GM18870 (cell line): ENCODE data around the gene SPATA25.
"Not testable (repeated sequence)": the region's sequence is repeated elsewhere in the genome, so short reads cannot be mapped to it uniquely, and the experiment has no call there.

Source experiments
- ATAC-seq: cut with Tn5 transposase; IDR thresholded peaks from one replicate; pipeline ENCODE4 v1.9.1; 2021; ENCODE audit warnings: moderate library complexity; ENCODE audit not compliant: unreplicated experiment

SPATA25 gene, protein sequence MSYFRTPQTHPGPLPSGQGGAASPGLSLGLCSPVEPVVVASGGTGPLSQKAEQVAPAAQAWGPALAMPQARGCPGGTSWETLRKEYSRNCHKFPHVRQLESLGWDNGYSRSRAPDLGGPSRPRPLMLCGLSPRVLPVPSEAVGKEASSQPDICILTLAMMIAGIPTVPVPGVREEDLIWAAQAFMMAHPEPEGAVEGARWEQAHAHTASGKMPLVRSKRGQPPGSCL

DNA sequence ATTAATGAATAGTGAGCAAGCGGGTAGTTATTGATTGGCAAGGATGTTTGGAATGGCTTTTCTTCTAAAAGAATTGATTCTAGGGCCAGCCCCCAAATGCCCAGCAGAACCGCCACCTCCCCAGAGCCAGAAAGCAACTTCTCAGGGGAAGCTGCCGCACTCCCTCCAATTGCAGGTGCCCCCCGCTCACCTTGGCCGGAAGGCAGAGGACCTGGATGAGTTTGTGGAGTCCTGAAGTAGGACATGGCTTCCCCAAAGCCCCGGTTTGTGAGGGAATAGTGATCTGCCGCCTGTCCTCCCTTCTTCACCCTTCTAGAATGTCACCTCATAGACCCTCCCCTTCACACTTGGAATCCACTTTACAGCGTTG lies at the start of gene SPATA25:
TSS of gene SPATA25 (minus strand) at position 277 of the 370 bp plus-strand sequence. CDS start at position 245, 32 bp downstream.
- ATAC-seq: no peak

DNA sequence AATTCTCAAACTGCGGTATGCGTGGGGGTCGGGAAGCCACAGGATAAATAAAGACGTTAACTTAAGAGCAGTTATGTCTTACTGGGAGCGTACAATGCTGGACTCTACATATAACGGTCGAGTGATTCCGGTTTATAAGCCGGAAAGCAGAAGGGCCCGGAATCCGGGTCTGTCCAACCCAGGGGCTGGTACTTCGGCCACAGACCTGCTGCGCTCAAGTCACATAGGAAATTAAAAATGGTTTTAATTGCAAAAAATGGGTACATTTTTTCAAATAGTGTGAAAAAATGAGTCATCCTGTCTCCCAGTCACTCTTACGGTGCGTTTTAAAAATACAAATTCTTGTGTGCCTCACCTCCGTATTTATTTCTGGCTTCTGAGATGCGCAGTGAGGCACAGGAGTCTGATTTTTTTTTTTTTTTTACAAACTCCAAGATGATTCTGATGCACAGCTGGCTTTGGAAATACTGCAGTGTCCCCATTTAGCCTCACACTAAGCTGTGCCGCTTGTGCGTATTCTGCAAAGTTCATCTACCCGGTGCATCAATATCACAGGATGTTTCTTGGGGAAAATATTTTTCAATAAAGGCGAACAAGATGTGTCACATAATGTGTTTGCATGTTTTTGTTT lies 48.1 kb upstream of the SPATA25 start:
- ATAC-seq: no peak

DNA sequence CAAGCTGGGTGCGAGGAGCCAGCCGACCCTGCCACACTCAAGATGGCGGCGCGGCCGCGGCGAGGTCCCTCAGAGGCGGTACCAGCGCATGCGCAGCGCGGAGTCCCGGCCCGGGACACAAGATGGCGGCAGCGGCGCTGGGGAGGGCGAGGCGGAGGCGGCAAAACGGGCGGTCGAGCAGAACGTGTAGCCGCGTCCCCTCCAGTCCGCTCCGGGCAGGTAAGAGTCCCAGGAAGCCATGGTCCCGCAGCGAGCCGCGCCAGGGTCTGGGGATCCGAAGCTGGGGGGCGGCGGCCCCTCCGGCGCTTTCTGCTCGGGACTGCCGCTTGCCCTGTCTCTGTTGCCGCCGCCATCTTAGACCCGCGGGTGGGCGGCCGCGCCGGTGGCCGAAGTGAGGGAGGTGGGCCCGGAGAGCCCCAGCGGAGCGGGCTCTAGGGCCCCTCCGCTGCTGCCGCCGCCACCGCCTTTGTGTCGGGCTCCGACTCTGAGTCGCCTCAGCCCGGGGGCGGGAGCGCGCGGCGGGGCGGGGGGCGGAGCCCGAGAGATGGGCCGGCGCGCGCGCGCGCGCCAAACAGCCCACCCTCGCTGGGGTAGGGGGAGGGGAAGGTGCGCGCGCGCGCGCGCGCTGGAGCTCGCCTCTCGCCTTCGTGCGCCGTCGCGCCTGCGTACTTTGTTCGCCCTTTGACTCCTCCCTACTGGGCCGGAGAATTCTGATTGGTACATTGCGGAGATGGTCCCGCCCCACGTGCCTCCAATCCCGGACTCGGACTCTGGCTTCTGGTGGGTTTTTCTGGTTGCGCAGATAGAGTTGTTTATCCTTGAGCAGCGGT lies 47.4 kb upstream of the SPATA25 start, which contains the start of gene PCIF1:
TSS of gene PCIF1 (plus strand) at position 98 of the 830 bp plus-strand sequence. CDS start 4,317 bp downstream, outside the sequence.
- ATAC-seq: peak; percentile 74

DNA sequence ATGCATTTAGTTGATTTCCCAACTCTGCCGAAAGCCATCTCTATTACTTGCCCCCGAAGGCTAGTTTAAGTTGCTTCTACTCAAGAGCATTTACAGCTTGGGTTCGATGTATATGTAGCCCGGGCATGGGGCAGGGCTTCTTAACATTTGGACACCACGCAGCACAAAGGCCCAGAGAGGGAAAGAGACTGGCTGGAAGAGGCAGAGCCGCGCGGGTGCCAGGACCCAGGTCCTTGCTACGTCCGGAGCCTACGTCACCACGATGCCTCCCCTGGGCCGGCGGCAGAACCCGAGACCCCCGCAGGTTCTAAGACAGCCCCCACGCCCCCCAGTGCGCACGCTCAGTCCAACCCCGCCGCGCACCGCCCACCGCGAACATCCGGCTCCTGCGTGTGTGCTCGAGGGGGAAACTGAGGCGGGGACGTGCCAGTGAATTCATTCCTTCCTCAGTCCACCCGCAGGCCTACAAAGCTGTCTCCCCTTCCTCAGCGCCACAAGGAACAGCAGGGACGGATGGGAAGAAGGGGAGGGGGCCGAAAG lies 46.7 kb upstream of the SPATA25 start:
- no peak for ATAC-seq

DNA sequence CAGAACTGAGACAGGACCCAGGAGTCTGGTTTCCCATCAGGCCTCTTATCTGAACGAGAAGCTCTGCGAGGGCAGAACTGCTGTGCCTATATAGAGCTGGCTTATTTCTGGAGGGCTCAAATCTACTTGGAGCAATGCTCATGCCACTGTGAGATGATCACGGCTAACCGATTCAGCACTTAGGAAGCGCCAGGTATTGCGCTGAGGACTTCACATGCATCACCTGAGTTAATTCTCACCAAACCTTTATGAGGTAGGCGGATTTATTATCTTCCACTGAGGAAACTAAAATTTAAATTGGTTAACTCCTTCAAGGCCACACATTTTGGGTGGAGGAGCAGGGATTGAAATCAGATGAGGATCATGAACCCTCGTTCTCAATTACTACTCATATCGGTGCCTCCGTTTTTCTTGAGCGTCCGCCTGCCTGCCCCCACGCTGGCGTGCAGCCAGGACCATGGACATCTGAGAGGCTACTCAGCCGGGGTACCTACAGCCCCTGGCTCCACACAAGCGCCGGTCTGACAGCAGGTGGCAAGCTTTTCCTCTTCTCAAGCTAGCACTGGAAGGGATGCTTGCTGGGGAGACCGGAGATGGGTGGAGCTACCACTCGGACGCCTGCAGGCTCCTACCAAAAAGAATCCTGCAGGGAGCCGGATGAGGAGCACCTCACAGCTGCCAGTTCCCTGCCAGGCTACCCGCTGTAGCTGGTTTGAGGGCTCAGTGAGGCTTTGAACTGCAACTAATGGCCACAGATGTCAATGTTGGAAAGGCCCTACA lies 46.0 kb upstream of the SPATA25 start:
- no peak for ATAC-seq

DNA sequence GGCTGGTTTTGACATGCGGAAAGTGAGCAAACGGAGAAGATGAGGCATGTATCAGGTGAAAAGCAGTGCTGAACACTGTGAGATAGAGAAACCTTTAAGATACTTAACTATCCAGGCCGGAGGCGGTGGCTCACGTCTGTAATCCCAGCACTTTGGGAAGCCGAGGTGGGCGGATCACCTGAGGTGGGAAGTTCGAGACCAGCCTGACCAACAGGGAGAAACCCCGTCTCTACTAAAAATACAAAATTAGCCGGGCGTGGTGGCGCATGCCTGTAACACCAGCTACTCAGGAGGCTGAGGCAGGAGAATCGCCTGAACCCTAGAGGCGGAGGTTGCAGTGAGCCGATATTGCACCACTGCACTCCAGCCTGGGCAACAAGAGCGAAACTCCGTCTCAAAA lies 44.3 kb upstream of the SPATA25 start:
- ATAC-seq: not testable (repeated sequence)

DNA sequence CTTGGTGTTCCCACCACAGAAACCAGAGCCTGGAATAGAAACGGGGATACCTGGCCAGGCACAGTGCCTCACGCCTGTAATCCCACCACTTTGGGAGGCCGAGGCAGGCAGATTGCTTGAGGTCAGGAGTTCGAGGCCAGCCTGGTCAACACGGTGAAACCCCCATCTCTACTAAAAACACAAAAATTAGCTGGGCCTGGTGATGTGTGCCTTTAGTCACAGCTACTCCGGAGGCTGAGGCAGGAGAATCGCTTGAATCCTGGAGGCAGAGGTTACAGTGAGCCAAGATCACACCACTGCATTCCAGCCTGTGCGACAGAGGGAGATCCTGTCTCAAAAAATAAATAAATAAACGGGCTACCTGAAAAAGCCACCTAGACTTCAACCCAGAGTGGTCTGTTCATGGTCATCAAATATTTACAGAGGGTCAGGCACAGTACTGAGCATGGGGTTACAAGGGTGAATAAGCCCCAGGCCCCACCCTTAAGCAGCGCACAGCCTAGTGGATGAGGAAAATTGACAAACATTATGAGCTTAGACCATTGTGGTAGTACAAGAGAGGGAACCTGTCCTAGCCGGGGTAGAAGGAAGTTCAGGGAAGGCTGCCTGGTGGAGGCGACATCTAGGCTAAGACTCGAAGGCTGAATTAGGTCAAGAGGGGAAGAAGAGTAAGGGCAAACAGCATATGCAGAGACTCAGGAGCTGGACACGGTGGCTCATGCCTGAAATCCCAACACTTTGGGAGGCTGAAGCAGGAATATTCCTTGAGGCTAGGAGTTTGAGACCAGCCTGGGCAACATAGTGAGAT lies 39.9 kb upstream of the SPATA25 start:
- ATAC-seq: no peak

DNA sequence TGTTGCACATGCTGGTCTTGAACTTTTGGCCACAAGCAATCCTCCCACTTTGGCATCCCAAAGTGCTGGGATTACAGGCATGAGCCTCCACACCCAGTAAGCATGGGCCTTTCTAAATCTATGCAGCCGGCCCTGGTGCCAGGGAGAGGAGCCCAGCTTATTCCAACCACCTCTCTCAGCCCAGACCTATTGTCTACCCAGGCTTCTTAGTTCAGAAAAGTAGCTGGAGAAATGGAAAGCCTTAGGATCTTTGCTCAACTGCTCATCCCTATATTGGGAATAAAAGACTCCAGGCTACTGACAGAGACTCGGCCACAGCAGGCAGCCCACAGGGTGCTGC lies 39.3 kb upstream of the SPATA25 start:
- no peak for ATAC-seq

DNA sequence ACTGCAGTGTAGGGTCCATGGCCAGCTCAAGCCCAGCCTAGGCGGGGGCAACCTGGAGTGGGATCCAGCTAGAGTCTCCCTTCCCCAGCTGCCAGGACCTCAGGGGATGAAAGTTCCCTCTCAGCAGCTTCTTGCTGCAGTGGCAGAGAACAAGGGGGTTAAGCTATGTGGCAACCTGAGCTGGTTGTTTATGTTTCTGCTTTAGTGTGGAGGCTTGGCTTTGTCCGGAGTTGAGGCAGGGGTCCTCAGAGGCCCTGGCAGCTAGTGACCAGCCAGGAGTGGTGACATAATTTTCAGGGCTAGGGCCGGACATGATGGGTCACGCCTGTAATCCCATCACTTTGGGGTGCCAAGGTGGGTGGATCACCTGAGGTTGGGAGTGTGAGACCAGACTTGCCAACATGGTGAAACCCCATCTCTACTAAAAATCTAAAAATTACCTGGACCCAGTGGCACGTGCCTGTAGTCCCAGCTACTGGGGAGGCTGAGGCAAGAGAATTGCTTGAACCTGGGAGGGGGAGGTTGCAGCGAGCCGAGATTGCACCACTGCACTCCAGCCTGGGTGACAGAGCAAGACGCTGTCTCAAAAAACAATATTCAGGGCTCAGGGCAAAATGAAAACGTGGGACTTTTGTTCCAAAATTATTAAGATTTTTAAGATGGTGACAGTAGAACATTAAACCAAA lies 38.5 kb upstream of the SPATA25 start:
- ATAC-seq: no peak

DNA sequence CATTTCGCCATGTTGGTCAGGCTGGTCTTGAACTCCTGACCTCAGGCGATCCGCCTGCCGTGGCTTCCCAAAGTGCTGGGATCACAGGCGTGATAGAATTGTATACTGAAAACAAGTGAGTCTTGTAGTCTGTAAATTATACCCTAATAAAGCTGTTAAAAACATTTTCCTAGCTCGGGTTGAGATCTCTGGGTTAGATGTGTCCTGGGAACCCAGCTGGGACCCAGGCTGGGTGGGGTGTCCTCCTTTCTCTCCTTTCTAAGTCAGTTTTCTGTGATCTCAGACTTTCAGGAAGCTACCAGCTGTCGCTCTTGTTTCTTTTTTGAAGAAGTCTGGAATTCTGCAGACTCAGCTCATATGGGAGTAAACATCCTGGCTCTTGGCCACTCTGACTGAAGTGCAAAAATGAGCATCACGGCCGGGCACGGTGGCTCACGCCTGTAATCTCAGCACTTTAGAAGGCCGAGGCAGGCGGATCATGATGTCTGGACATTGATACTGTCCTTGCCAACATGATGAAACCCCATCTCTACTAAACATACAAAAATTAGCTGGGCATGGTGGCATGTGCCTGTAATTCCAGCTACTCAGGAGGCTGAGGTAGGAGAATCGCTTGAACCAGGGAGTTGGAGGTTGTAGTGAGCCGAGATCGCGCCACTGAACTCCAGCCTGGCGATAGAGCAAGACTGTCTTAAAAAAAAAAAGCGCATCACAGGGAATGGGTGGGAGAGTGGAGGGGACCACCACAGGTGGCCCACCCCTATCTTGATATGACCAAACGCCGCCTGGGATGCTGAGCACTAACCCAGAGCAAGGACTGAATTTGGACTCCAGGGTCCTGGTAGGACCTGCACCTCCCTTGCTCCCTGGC lies 37.2 kb upstream of the SPATA25 start:
- no peak for ATAC-seq

DNA sequence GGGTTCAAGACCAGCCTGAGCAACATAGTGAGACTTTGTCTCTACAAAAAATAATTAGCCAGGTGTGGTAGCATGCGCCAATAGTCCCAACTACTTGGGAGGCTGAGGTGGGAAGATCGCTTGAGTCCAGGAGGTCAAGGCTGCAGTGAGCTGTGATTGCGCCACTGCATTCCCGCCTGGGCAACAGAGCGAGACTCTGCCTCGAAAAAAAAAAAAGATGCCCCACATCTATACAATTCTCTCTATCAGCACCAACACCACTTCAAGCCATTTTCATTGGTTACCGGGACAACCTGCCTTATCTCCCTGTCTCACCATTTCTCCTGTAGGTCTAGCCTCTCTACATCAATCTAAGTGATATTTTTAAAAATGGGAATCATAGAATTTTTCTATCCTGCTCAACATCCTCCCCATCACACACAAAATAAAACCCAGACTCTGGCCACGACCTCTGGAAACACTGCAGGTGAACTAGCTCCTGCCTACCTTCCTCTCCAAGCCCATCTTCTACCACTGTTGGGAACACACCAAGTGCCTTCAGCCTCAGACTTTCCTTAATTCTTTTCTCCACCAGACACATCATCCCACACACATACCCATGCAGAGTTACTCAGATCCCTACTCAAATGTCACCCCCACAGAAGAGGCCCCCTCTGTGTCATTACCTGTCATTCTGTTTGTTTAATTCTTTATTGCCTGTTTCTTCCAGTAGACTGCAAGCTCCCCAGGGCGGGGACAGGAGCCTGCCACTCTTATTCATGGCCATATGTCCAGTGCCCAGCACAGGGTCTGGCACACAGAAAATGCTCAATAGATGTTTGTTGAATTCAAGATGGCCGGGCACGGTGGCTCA lies 34.1 kb upstream of the SPATA25 start:
- ATAC-seq: no peak

DNA sequence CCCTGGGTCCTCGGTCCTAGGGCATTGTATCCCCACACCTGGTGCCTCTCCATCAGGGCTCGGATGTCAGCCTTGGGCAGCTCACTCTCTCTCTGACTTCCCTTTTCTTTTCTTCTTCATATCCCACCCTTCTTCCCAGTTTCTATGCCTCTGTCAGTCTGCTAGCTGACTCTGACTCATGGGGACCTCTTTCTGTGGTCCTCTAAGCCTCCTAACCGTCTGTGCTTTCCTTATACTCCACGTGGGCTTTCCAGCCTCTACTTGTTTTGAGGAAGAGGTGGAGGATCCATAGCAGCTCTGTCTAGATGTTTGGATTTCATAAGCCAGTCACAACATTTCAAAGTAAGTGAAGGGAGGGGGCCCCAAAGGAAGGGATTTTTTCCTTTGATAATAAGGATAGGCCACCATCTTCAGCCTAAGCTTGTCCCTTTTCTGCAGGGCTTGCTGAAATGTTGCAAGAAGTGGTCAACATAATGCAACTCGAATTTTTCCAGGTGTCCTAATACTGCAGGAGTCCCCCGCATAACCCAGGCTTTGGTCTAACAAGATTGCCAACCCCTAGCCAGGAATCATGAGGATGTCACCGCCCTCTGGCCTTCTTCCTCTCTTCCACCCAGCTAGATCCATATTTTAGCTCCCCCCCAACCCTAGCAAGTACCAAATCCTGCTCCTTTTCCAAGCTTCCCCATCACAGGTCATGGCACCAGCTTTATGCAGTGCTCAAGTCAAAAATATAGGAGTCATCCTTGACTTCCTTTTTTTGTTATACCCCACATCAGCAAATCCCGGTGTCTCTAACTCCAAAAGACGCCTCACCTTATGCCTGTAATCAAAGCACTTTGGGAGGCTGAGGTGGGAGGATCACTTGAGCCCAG lies 33.3 kb upstream of the SPATA25 start:
- ATAC-seq: no peak

DNA sequence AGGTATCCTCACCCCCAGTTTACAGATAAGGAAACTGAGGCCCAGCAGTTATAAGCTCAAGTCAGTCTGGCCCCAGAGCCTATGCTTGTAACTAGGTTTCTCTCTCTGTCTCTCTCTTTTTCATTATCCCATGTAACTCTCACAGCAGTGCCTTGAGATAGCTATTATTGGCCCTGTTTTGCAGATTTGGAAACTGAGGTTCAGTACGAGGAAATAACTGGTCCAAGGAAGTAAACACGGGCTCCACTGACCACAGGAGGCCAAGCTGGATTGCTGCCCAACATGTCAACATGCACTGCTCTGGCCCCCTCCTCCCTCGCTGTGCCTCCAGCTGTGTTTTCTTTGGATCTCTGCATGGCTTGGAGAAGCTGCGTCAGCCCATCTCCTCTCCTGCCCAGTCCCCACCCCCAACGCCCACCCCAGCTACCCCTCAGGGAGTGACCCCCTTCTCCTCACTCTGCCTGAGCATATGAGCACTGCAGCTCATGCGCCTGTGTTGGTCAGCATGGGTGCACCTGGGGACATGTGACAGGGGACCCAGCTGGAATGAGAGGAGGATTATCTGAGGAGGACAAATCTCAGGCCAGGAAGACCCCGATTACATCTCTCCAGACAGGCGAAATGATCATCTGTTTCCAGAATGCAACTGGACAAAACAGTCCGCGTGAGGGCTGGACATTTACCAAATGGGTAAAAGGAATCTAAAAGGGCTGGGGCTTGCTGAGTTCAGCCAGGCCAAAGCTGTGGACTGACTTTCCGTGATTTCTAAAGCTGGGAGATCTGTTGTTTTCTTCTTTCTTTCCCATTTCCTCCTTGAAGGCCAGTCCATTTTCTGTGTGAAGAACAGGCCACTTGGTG lies 32.3 kb upstream of the SPATA25 start:
- no peak for ATAC-seq

DNA sequence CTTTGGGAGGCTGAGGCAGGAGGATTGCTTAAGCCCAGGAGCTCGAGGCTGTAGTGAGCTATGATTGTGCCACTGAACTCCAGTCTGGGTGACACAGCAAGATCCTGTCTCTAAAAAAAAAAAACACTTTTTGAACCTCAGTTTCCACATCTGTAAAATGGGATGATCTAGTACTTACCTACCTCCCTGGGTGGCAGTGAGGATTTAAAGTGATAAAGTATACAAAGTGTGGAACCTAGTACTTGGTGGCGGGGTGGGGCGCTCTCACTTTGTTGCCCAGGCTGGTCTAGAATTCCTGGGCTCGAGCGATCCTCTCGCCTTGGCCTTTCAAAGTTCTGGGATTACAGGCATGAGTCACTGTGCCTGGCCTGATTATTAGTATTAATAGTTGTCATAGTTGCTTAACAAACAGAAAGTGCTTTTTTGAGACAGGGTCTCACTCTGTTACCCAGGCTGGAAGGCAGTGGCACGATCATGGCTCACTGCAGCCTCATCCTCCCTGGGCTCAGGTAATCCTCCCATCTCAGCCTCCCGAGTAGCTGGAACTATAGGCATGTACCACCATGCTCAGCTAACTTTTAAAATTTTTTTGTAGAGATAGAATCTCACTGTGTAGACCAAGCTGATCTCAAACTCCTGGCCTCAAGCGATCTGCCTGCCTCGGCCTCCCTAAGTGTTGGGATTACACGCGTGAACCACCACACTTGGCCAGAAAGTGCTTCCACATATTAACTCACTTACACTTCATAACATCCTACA lies 31.5 kb upstream of the SPATA25 start:
- no peak for ATAC-seq

DNA sequence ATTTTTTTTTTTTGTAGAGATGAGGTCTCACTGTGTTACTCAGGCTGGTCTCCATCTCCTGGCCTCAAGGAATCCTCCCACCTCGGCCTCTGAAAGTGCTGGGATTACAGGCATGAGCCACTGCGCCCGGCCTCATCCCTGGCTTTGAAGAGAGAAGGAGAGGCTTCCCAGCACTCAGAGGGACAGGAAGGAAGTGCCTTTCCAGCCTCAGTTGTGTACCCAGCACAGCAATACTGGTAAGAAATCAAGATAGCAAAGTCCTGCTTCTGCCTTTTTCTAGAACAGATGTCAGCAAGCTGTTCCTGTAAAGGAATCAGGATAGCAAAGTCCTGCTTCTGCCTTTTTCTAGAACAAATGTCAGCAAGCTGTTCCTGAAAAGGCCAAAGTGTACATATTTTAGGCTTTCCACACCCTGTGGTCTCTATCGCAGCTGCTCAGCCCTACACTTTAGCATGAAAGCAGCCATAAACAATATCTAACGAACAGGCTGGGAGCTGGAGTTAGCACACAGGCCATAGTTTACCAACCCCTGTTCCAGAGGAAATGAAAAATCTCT lies 30.8 kb upstream of the SPATA25 start:
- ATAC-seq: no peak
